Retina (tissue), 1 donor: Measurements from ENCODE around the gene GMDS.
A peak's percentile ranks its signal among the peaks of the same experiment; 100 is the strongest.
"Not testable (repeated sequence)": the region's sequence is repeated elsewhere in the genome, so short reads cannot be mapped to it uniquely, and the experiment has no call there.

Source experiments
- DNase-seq: peaks from one replicate; pipeline ENCODE4 v3.0.0-alpha.2; 2016

GMDS gene

GRCh38 chr6:1760876-1761275, 484.5 kb downstream of the GMDS start:
- DNase-seq = no peak

- DNase-seq = no peak
Measured at GRCh38 chr6:1759870-1760269, 485.5 kb downstream of the GMDS start.

GRCh38 chr6:1758076-1758679, 487.2 kb downstream of the GMDS start:
- no peak for DNase-seq

- DNase-seq = no peak
Measured at GRCh38 chr6:1757131-1757530, 488.3 kb downstream of the GMDS start.

- DNase-seq = no peak
Measured at GRCh38 chr6:1756472-1757129, 488.8 kb downstream of the GMDS start.

- not testable (repeated sequence) for DNase-seq
Measured at GRCh38 chr6:1751063-1751462, 494.3 kb downstream of the GMDS start.

GRCh38 chr6:1749041-1749440, 496.4 kb downstream of the GMDS start:
- DNase-seq = no peak

GRCh38 chr6:1747531-1747930, 497.9 kb downstream of the GMDS start:
- no peak for DNase-seq

- DNase-seq = no peak
Measured at GRCh38 chr6:1747003-1747402, 498.4 kb downstream of the GMDS start.

GRCh38 chr6:1745814-1746213, 499.6 kb downstream of the GMDS start:
- no peak for DNase-seq

- DNase-seq = no peak
Measured at GRCh38 chr6:1744543-1744942, 500.9 kb downstream of the GMDS start.

GRCh38 chr6:1739680-1740079, 505.7 kb downstream of the GMDS start:
- no peak for DNase-seq

GRCh38 chr6:1739220-1739619, 506.2 kb downstream of the GMDS start:
- no peak for DNase-seq

GRCh38 chr6:1738558-1739081, 506.8 kb downstream of the GMDS start:
- DNase-seq = no peak

- no peak for DNase-seq
Measured at GRCh38 chr6:1737463-1738311, 507.7 kb downstream of the GMDS start.

GRCh38 chr6:1736346-1737105, 508.9 kb downstream of the GMDS start:
- DNase-seq = no peak

GRCh38 chr6:1735239-1735803, 510.1 kb downstream of the GMDS start:
- DNase-seq = no peak

GRCh38 chr6:1730882-1731281, 514.5 kb downstream of the GMDS start:
- DNase-seq = no peak

GRCh38 chr6:1729750-1730140, 515.7 kb downstream of the GMDS start:
- no peak for DNase-seq

- no peak for DNase-seq
Measured at GRCh38 chr6:1729133-1729749, 516.2 kb downstream of the GMDS start.

GRCh38 chr6:1726341-1726768, 519.0 kb downstream of the GMDS start:
- peak; percentile 52 for DNase-seq

- no peak for DNase-seq
Measured at GRCh38 chr6:1724616-1725015, 520.8 kb downstream of the GMDS start.
